Subcutaneous abdominal adipose tissue (tissue), 5 donors: ENCODE results near the gene FAM222A.

Experiments used
- H3K27ac ChIP-seq: one replicate; pipeline ENCODE4 v1.7.0; 2013; ENCODE audit warnings: low read depth, mild to moderate bottlenecking, inconsistent platforms, low read length, moderate library complexity
- H3K27me3 ChIP-seq, 5 donors: one replicate each; pipeline ENCODE4 v1.7.0; 2013; ENCODE audit warnings: low read length in 5 of 5, inconsistent platforms in 1 of 5; ENCODE audit not compliant: control insufficient read depth in 5 of 5, insufficient read depth in 4 of 5
- H3K36me3 ChIP-seq, 5 donors: one replicate each; pipeline ENCODE4 v1.7.0; 2013; ENCODE audit warnings: low read length in 5 of 5; ENCODE audit not compliant: control insufficient read depth in 5 of 5, insufficient read depth in 5 of 5
- H3K4me1 ChIP-seq, 5 donors: one replicate each; pipeline ENCODE4 v1.7.0; 2013; ENCODE audit warnings: low read length in 5 of 5, mild to moderate bottlenecking in 3 of 5, moderate library complexity in 1 of 5; ENCODE audit not compliant: control insufficient read depth in 5 of 5, insufficient read depth in 5 of 5
- H3K4me3 ChIP-seq, 5 donors: one replicate each; pipeline ENCODE4 v1.7.0; 2013; ENCODE audit warnings: low read length in 5 of 5, low read depth in 1 of 5
- H3K9ac ChIP-seq, 5 donors: one replicate each; pipeline ENCODE4 v1.7.0; 2013; ENCODE audit warnings: low read length in 5 of 5, mild to moderate bottlenecking in 4 of 5, moderate library complexity in 3 of 5
- H3K9me3 ChIP-seq, 5 donors: one replicate each; pipeline ENCODE4 v1.7.0; 2013; ENCODE audit warnings: low read length in 5 of 5; ENCODE audit not compliant: control insufficient read depth in 5 of 5
- donor health status: healthy.
- donor health status: healthy.
- donor health status: healthy.
- donor health status: healthy.
- donor health status: healthy.

The FAM222A gene

GRCh38 chr12:109717390-109718357 is 4.0 kb downstream of the FAM222A start:
- Histone ChIP-seq H3K27me3 (peaks cover 18 to 31% (median 26%) of the 10 kb centered on the region in 5 donors), H3K9me3 (no peaks in the 10 kb centered on the region), H3K36me3 (no peaks in the 10 kb centered on the region), H3K4me3 (no peak overlapping the region), H3K4me1 (peaks cover 0 to 32% (median 22%) of the 10 kb centered on the region in 5 donors), H3K27ac (no peak overlapping the region), H3K9ac (no peak overlapping the region)

GRCh38 chr12:109718390-109718789 is 4.8 kb downstream of the FAM222A start:
- H3K4me1 ChIP-seq: peaks cover 0 to 31% (median 27%) of the 10 kb centered on the region in 5 donors
- H3K36me3 ChIP-seq: no peaks in the 10 kb centered on the region
- peaks cover 18 to 30% (median 25%) of the 10 kb centered on the region in 5 donors for H3K27me3 ChIP-seq
- H3K9me3 ChIP-seq: no peaks in the 10 kb centered on the region
- no peak overlapping the region for H3K4me3 ChIP-seq
- H3K27ac ChIP-seq: no peak overlapping the region
- H3K9ac ChIP-seq: no peak overlapping the region

- Histone ChIP-seq H3K4me1 (peaks cover 0 to 29% (median 27%) of the 10 kb centered on the region in 5 donors), H3K27me3 (peaks cover 18 to 30% (median 27%) of the 10 kb centered on the region in 5 donors), H3K36me3 (no peaks in the 10 kb centered on the region), H3K27ac (no peak overlapping the region), H3K9me3 (no peaks in the 10 kb centered on the region), H3K9ac (no peak overlapping the region), H3K4me3 (no peak overlapping the region)
These were observed 5.7 kb downstream of the FAM222A start for GRCh38 chr12:109719123-109720022.

GRCh38 chr12:109720152-109720856 is 6.7 kb downstream of the FAM222A start:
- H3K4me1 ChIP-seq: peaks cover 0 to 21% (median 20%) of the 10 kb centered on the region in 5 donors

GRCh38 chr12:109720857-109721189 is 7.2 kb downstream of the FAM222A start:
- Histone ChIP-seq H3K36me3 (no peaks in the 10 kb centered on the region), H3K4me1 (peaks cover 0 to 16% (median 15%) of the 10 kb centered on the region in 5 donors), H3K27ac (no peak overlapping the region), H3K9ac (no peak overlapping the region), H3K9me3 (no peaks in the 10 kb centered on the region), H3K4me3 (no peak overlapping the region), H3K27me3 (peaks cover 18 to 30% (median 27%) of the 10 kb centered on the region in 5 donors)

More at GRCh38 chr12:109720152-109720856, 6.7 kb downstream of the FAM222A start:
- no peaks in the 10 kb centered on the region for H3K36me3 ChIP-seq
- H3K9me3 ChIP-seq: no peaks in the 10 kb centered on the region
- H3K27ac ChIP-seq: no peak overlapping the region
- peaks cover 18 to 30% (median 27%) of the 10 kb centered on the region in 5 donors for H3K27me3 ChIP-seq
- no peak overlapping the region for H3K4me3 ChIP-seq
- no peak overlapping the region for H3K9ac ChIP-seq

GRCh38 chr12:109721276-109721675 is 7.7 kb downstream of the FAM222A start:
- no peak overlapping the region for H3K27ac ChIP-seq
- H3K9ac ChIP-seq: no peak overlapping the region
- H3K36me3 ChIP-seq: no peaks in the 10 kb centered on the region
- peaks cover 0 to 12% (median 11%) of the 10 kb centered on the region in 5 donors for H3K4me1 ChIP-seq
- peaks cover 18 to 32% (median 28%) of the 10 kb centered on the region in 5 donors for H3K27me3 ChIP-seq
- H3K9me3 ChIP-seq: no peaks in the 10 kb centered on the region
- no peak overlapping the region for H3K4me3 ChIP-seq

- Histone ChIP-seq H3K4me1 (peaks cover 0 to 8% (median 6%) of the 10 kb centered on the region in 5 donors), H3K27ac (no peak overlapping the region), H3K36me3 (no peaks in the 10 kb centered on the region), H3K9me3 (no peaks in the 10 kb centered on the region), H3K4me3 (no peak overlapping the region), H3K27me3 (peaks cover 18 to 32% (median 30%) of the 10 kb centered on the region in 5 donors), H3K9ac (no peak overlapping the region)
These were observed 8.5 kb downstream of the FAM222A start for GRCh38 chr12:109722022-109722720.

GRCh38 chr12:109722721-109723094 is 9.1 kb downstream of the FAM222A start:
- Histone ChIP-seq H3K4me3 (no peak overlapping the region), H3K9ac (no peak overlapping the region)

GRCh38 chr12:109723311-109723881 is 9.8 kb downstream of the FAM222A start:
- no peak overlapping the region for H3K4me3 ChIP-seq
- no peaks in the 10 kb centered on the region for H3K36me3 ChIP-seq
- no peak overlapping the region for H3K27ac ChIP-seq
- H3K27me3 ChIP-seq: peaks cover 7 to 26% (median 20%) of the 10 kb centered on the region in 5 donors
- H3K9me3 ChIP-seq: no peaks in the 10 kb centered on the region
- H3K4me1 ChIP-seq: peaks cover 0 to 8% (median 6%) of the 10 kb centered on the region in 5 donors
- no peak overlapping the region for H3K9ac ChIP-seq

More at GRCh38 chr12:109722721-109723094, 9.1 kb downstream of the FAM222A start:
- Histone ChIP-seq H3K27me3 (peaks cover 12 to 30% (median 25%) of the 10 kb centered on the region in 5 donors), H3K27ac (no peak overlapping the region), H3K36me3 (no peaks in the 10 kb centered on the region), H3K9me3 (no peaks in the 10 kb centered on the region), H3K4me1 (peaks cover 0 to 8% (median 6%) of the 10 kb centered on the region in 5 donors)
